ENCODE results near the gene RNASE1. TPM values are rescaled to one million over a fixed set of nuclear protein-coding genes. Genes with fewer than 3 reads are reported as not detected.

Gene RNASE1
- total RNA-seq, 1 donor from 2014 or later = not detected

DNA sequence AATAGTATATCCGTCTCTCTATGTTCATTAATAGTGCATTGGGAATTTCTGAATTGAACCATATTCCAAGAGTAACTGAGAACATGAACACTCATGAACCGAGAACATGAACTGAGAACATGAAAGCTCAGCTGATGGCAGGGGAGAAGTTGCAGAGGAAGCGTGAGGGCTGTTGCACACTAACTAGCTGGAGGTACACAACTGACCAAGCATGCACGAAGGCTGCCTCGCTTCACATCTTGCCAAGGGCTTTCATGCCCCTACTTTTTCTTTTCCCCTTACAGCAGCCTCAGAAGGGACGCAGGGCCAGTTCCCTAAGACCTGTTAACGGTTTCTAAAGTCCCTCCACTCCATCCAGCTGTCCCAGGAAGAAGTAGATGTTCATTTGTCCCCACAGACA lies 4.3 kb downstream of the RNASE1 start:
- Mint-ChIP-seq H3K27ac (peak overlapping the region; percentile 54), H3K9me3 (no peaks in the 10 kb centered on the region), H3K36me3 (ENCODE audit: low read depth) (no peaks in the 10 kb centered on the region), H3K27me3 (no peaks in the 10 kb centered on the region), H3K4me3 (no peak overlapping the region), H3K4me1 (peaks cover 36% of the 10 kb centered on the region)
- DNase-seq (no peak), ATAC-seq (ENCODE audit: low read depth) (peak; percentile 71)
- TF ChIP-seq, protein P1, sequence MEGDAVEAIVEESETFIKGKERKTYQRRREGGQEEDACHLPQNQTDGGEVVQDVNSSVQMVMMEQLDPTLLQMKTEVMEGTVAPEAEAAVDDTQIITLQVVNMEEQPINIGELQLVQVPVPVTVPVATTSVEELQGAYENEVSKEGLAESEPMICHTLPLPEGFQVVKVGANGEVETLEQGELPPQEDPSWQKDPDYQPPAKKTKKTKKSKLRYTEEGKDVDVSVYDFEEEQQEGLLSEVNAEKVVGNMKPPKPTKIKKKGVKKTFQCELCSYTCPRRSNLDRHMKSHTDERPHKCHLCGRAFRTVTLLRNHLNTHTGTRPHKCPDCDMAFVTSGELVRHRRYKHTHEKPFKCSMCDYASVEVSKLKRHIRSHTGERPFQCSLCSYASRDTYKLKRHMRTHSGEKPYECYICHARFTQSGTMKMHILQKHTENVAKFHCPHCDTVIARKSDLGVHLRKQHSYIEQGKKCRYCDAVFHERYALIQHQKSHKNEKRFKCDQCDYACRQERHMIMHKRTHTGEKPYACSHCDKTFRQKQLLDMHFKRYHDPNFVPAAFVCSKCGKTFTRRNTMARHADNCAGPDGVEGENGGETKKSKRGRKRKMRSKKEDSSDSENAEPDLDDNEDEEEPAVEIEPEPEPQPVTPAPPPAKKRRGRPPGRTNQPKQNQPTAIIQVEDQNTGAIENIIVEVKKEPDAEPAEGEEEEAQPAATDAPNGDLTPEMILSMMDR (IDR thresholded peaks at IDR 0.05) = no peak
- intact Hi-C loops (cut with micrococcal nuclease) = loop anchor here (2.0 kb wide), 1 partner anchor 16 kb away; no protein-coding TSS in a partner anchor
- CTCF ChIA-PET = interaction anchor here (1.3 kb wide), 1 partner anchor 16 kb away, joined by 3 read pairs; no protein-coding TSS in a partner anchor
- POLR2A ChIA-PET = no interaction called here

DNA sequence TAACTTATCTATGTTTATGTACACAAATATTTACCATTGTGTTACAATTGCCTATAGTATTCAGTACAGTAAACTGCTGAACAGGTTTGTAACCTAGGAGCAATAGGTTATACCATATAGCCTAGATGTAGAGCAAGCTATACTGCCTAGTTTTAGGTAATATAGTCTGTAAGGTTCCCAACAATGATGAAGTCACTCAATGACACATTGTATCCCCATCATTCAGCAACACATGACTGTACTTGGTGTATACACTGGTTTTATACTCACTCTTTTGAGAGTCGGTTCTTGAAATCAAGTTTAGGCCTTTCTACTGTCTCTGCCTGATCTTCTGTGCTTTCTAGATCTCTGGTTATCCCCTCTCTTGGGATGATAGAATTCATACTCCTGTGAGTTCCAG lies 5.5 kb downstream of the RNASE1 start:
- CTCF ChIA-PET = interaction anchor here (1.5 kb wide), 1 partner anchor 174 kb away, joined by 3 read pairs; no protein-coding TSS in a partner anchor
- intact Hi-C loops (cut with micrococcal nuclease) = no loop called here
- TF ChIP-seq, protein P1 (IDR thresholded peaks at IDR 0.05) = no peak
- H3K9me3 Mint-ChIP-seq = no peaks in the 10 kb centered on the region
- DNase-seq (no peak), ATAC-seq (ENCODE audit: low read depth) (no peak)
- no peak overlapping the region for H3K27ac Mint-ChIP-seq
- H3K36me3 Mint-ChIP-seq (ENCODE audit: low read depth) = no peaks in the 10 kb centered on the region
- no peaks in the 10 kb centered on the region for H3K27me3 Mint-ChIP-seq
- POLR2A ChIA-PET = interaction anchor here (0.7 kb wide), 1 partner anchor 336 kb away, joined by 3 read pairs; the partner anchor contains the start of gene PIP4P1
- no peak overlapping the region for H3K4me3 Mint-ChIP-seq
- H3K4me1 Mint-ChIP-seq = peaks cover 37% of the 10 kb centered on the region

DNA sequence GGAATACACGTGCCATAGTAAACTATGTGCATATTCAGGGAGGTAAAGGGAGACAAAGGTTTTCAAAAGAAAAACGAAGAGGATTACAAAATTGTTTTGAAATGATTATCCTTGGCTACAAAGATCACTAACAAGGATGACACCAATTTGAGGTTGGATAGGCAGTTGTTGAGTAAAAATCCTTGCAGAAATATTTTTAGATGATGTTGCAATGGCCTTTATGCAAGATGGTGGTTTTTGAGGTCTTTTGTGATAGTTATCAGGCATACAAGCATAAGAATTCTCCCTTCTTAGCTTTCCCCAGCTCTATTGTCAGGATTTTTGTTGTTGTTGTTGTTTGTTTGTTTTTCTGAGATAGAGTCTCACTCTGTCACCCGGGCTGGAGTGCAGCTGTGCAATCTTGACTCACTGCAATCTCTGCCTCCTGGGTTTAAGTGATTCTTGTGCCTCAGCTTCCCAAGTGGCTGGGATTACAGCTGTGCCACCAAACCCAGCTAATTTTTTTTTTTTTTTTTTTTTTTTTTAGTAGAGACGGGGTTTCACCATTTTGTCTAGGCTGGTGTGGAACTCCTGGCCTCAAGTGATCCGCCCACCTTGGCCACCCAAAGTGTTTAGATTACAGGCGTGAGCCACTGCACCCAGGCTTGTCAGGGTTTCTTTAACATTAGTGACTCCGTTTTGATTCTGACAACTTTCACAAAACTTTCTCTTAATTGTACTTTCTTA lies 7.8 kb downstream of the RNASE1 start:
- DNase-seq (no peak), ATAC-seq (ENCODE audit: low read depth) (no peak)
- TF ChIP-seq, protein P1 (IDR thresholded peaks at IDR 0.05) = no peak
- Mint-ChIP-seq H3K27ac (no peak overlapping the region), H3K4me3 (no peak overlapping the region), H3K4me1 (peaks cover 38% of the 10 kb centered on the region), H3K9me3 (no peaks in the 10 kb centered on the region), H3K27me3 (no peaks in the 10 kb centered on the region), H3K36me3 (ENCODE audit: low read depth) (no peaks in the 10 kb centered on the region)
- ChIA-PET CTCF (no interaction called here), POLR2A (interaction anchor here (0.6 kb wide), 1 partner anchor 30 kb away, joined by 3 read pairs; no protein-coding TSS in a partner anchor)
- intact Hi-C loops (cut with micrococcal nuclease) = no loop called here

DNA sequence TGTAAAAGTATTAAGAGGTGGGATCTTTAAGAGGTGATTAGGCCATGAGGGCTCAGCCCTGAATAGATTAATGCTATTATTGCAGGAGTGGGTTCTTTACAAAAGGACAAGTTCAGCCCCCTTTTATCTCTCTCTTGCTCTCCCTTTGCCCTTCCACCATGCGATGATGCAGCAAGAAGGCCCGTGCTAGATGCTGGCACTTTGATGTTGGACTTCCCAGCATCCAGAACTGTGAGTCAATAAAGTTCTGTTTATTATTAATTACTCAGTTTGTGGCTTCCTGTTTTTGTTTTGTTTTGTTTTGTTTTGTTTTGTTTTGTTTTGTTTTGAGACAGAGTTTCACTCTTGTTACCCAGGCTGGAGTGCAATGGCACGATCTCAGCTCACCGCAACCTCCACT lies 10.1 kb downstream of the RNASE1 start:
- POLR2A ChIA-PET = no interaction called here
- Mint-ChIP-seq H3K27me3 (no peaks in the 10 kb centered on the region), H3K9me3 (no peaks in the 10 kb centered on the region), H3K4me3 (no peak overlapping the region), H3K4me1 (peaks cover 21% of the 10 kb centered on the region), H3K36me3 (ENCODE audit: low read depth) (no peaks in the 10 kb centered on the region), H3K27ac (no peak overlapping the region)
- CTCF ChIA-PET = no interaction called here
- no peak for DNase-seq
- intact Hi-C loops (cut with micrococcal nuclease) = no loop called here
- ATAC-seq (ENCODE audit: low read depth) = no peak
- TF ChIP-seq, protein P1 (IDR thresholded peaks at IDR 0.05) = no peak

DNA sequence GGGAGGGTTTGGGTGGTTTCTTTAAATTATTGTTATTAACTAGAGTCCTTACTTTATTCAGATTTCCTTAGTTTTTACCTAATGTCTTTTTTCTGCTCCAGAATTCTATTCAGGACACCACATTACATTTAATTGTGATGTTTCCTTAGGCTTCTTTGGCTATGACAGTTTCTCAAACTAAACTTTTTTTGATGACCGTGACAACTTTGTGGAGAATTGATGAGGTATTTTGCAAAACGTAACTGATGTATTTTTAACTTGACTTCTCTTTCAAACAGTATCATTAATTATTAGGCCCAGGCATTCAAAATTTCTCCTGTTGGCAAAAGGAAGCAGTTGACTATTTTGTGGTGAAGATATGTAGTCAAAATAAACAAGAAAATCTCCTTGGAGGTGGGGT lies 11.0 kb downstream of the RNASE1 start:
- intact Hi-C loops (cut with micrococcal nuclease) = loop anchor here (1.0 kb wide), 1 partner anchor 9 kb away; no protein-coding TSS in a partner anchor
- Mint-ChIP-seq H3K4me1 (peaks cover 25% of the 10 kb centered on the region), H3K36me3 (ENCODE audit: low read depth) (peaks cover 4% of the 10 kb centered on the region), H3K27ac (no peak overlapping the region), H3K9me3 (no peaks in the 10 kb centered on the region), H3K4me3 (peak overlapping the region; percentile 33), H3K27me3 (no peaks in the 10 kb centered on the region)
- ATAC-seq (ENCODE audit: low read depth) = no peak
- CTCF ChIA-PET = no interaction called here
- POLR2A ChIA-PET = no interaction called here
- no peak for DNase-seq
- TF ChIP-seq, protein P1 (IDR thresholded peaks at IDR 0.05) = no peak

All from activated B cell treated with CpG ODN at 0.5 μM for 24 hours (primary cell).